Stimulated activated CD8-positive, alpha-beta memory T cell treated with anti-CD3 and anti-CD28 coated beads, Interleukin-15, amount 100 ng/mL, for 48 hours (primary cell): ENCODE measurements around the gene PARD6B.
"Not testable (repeated sequence)": the region's sequence is repeated elsewhere in the genome, so short reads cannot be mapped to it uniquely, and the experiment has no call there.

Source experiments
- DNase-seq, 2 donors: peaks; one replicate each; pipeline ENCODE4 v3.0.0-alpha.2; 2020; ENCODE audit warnings: low read depth in 2 of 2

PARD6B gene

GRCh38 chr20:50703651-50704438 lies 27.5 kb upstream of the PARD6B start:
- not testable (repeated sequence) for DNase-seq

- DNase-seq, result no peak
Observed at GRCh38 chr20:50704514-50704913, 26.9 kb upstream of the PARD6B start.

GRCh38 chr20:50704971-50705370 lies 26.4 kb upstream of the PARD6B start:
- DNase-seq, result no peak

- no peak for DNase-seq
Observed at GRCh38 chr20:50708845-50709635, 22.3 kb upstream of the PARD6B start.

GRCh38 chr20:50709636-50709973 lies 21.8 kb upstream of the PARD6B start:
- DNase-seq, result no peak

GRCh38 chr20:50710492-50711063 lies 20.8 kb upstream of the PARD6B start:
- DNase-seq, result no peak

- DNase-seq, result no peak
Observed at GRCh38 chr20:50711113-50711825, 20.1 kb upstream of the PARD6B start.

GRCh38 chr20:50712771-50713656 lies 18.4 kb upstream of the PARD6B start:
- no peak for DNase-seq

GRCh38 chr20:50713657-50714101 lies 17.7 kb upstream of the PARD6B start:
- no peak for DNase-seq

GRCh38 chr20:50714426-50714825 lies 17.0 kb upstream of the PARD6B start:
- not testable (repeated sequence) for DNase-seq

- no peak for DNase-seq
Observed at GRCh38 chr20:50715694-50716093, 15.7 kb upstream of the PARD6B start.

GRCh38 chr20:50716518-50716917 lies 14.9 kb upstream of the PARD6B start:
- no peak for DNase-seq

GRCh38 chr20:50717312-50717711 lies 14.1 kb upstream of the PARD6B start:
- DNase-seq, result no peak

- DNase-seq, result no peak
Observed at GRCh38 chr20:50717974-50718761, 13.2 kb upstream of the PARD6B start.

GRCh38 chr20:50719328-50719727 lies 12.1 kb upstream of the PARD6B start:
- DNase-seq, result no peak

- DNase-seq, result no peak
Observed at GRCh38 chr20:50720026-50720425, 11.4 kb upstream of the PARD6B start.

GRCh38 chr20:50720582-50720981 lies 10.8 kb upstream of the PARD6B start:
- DNase-seq, result no peak

- no peak for DNase-seq
Observed at GRCh38 chr20:50721881-50722281, 9.5 kb upstream of the PARD6B start.

- no peak for DNase-seq
Observed at GRCh38 chr20:50722424-50723155, 8.8 kb upstream of the PARD6B start.

GRCh38 chr20:50723672-50724071 lies 7.7 kb upstream of the PARD6B start:
- DNase-seq, result no peak
